ENCODE results near the gene KCNS1.

Gene KCNS1

DNA sequence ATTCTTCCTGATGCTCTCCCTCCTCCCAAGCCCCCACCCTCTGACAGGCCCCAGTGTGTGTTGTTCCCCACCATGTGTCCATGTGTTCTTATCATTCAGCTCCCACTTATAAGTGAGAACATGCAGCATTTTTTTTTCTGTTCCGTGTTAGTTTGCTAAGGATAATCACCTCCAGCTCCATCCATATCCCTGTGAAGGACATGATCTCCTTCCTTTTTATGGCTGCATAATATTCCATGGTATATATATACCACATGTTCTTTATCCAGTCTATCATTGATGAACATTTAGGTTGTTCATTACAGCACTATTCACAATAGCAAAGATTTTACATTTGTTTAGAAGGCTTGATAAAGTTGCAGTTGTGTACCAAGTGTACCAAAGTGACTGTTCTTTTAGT is 57.9 kb downstream of the KCNS1 start:
- DNase-seq (no peak), ATAC-seq (replicated peaks) (no peak)
- Mint-ChIP-seq H3K4me3 (no peak overlapping the region), H3K36me3 (peaks cover 41 to 51% of the 10 kb centered on the region in 2 donors), H3K4me1 (peaks cover 23 to 64% of the 10 kb centered on the region in 2 donors), H3K9me3 (no peaks in the 10 kb centered on the region), H3K27me3 (no peaks in the 10 kb centered on the region), H3K27ac (no peak overlapping the region)
